CD4-positive, alpha-beta T cell (primary cell): ENCODE results near the gene KATNAL1. TPM values are rescaled to one million over a fixed set of nuclear protein-coding genes. Genes with fewer than 3 reads are reported as not detected.
"Not testable (repeated sequence)": the region's sequence is repeated elsewhere in the genome, so short reads cannot be mapped to it uniquely, and the experiment has no call there.

Source experiments
- ATAC-seq: fragments of 200-7000 bp; cut with Tn5 transposase; one replicate; pipeline ENCODE4 v1.10.0; 2022; ENCODE audit warnings: mild to moderate bottlenecking; ENCODE audit not compliant: poor library complexity
- CTCF ChIA-PET: fragments of 350-600 bp; sonication (Branson Sonifier 250); formaldehyde crosslinking; loops from one replicate; lab custom pipeline; 2021; ENCODE audit warnings: antibody characterized with exemption, inconsistent platforms; lab: Charles Lee
- POLR2A ChIA-PET: fragments of 350-600 bp; sonication (Branson Sonifier 250); formaldehyde crosslinking; loops from one replicate; lab custom pipeline; 2021; ENCODE audit warnings: antibody characterized with exemption, inconsistent platforms; lab: Charles Lee
- DNase-seq, 14 experiments: peaks; one replicate each; pipeline ENCODE4 v3.0.0-alpha.2; 2013 to 2020; ENCODE audit warnings: mixed read lengths in 2 of 14
- H3K27ac ChIP-seq, 2 donors: one replicate each; pipeline versions ENCODE4 v1.5.1 to v1.7.0; 2013; ENCODE audit warnings: low read length in 2 of 2, low read depth in 1 of 2, mild to moderate bottlenecking in 1 of 2
- H3K27me3 ChIP-seq, 2 experiments: 1 replicate in 1 of 2; 2 replicates in 1 of 2; pipeline versions ENCODE4 v1.6.1 to v1.7.0; 2013; ENCODE audit warnings: low read length in 2 of 2, control low read depth in 1 of 2, mild to moderate bottlenecking in 1 of 2, moderate library complexity in 1 of 2; ENCODE audit not compliant: insufficient read depth in 2 of 2, control insufficient read depth in 1 of 2
- H3K36me3 ChIP-seq: one replicate; pipeline ENCODE4 v1.6.1; 2013; ENCODE audit warnings: low read length, control low read depth; ENCODE audit not compliant: insufficient read depth
- H3K4me1 ChIP-seq: one replicate; pipeline ENCODE4 v1.6.1; 2013; ENCODE audit warnings: low read length, control low read depth; ENCODE audit not compliant: insufficient read depth
- H3K4me3 ChIP-seq: one replicate; pipeline ENCODE4 v1.5.1; 2013; ENCODE audit warnings: mild to moderate bottlenecking, low read length, moderate library complexity
- H3K9me3 ChIP-seq, 2 experiments: 1 replicate in 1 of 2; 2 replicates in 1 of 2; pipeline versions ENCODE4 v1.6.1 to v1.7.0; 2013; ENCODE audit warnings: low read length in 2 of 2, mild to moderate bottlenecking in 2 of 2, control low read depth in 1 of 2, moderate library complexity in 1 of 2; ENCODE audit not compliant: control insufficient read depth in 1 of 2, insufficient read depth in 1 of 2
- H3K27ac Mint-ChIP-seq: one replicate; pipeline ENCODE4 v1.8.0; 2020; ENCODE audit warnings: mixed read lengths
- H3K27me3 Mint-ChIP-seq: one replicate; pipeline ENCODE4 v1.8.0; 2021; ENCODE audit warnings: mixed read lengths
- H3K36me3 Mint-ChIP-seq: one replicate; pipeline ENCODE4 v1.8.0; 2021; ENCODE audit warnings: low read depth, mixed read lengths
- H3K4me1 Mint-ChIP-seq: one replicate; pipeline ENCODE4 v1.8.0; 2021; ENCODE audit warnings: low read depth, mixed read lengths
- H3K4me3 Mint-ChIP-seq: one replicate; pipeline ENCODE4 v1.8.0; 2020; ENCODE audit warnings: mild to moderate bottlenecking, mixed read lengths
- H3K9me3 Mint-ChIP-seq: one replicate; pipeline ENCODE4 v1.8.0; 2020; ENCODE audit warnings: mixed read lengths
- intact Hi-C, 2 experiments: fragments of 100-400 bp; cut with DNase I in 1 of 2; cut with micrococcal nuclease in 1 of 2; formaldehyde crosslinking; loops; one replicate each; pipeline versions ENCODE4 v1.15.1 to v1.9.0; 2023 to 2025; cut with DNase I, micrococcal nuclease
- total RNA-seq, 174 experiments: library from RNA in 2 of 174; stranded (reverse) in 2 of 174; gene quantifications; one replicate each; pipeline ENCODE4 v1.2.3 and lab custom pipeline; 2021 to 2026
- TF ChIP-seq, protein P1 (sequence below): fragments of 200-600 bp; IDR thresholded peaks from one replicate; pipeline ENCODE4 v1.8.0; 2022; ENCODE audit warnings: antibody characterized with exemption, mild to moderate bottlenecking

KATNAL1 gene
- total RNA-seq, 2 experiments from 2014 or later = 3.3 to 3.4 TPM

GRCh38 chr13:30292325-30292724, 15.0 kb downstream of the KATNAL1 start:
- ChIA-PET CTCF (no interaction called here), POLR2A (interaction anchor here (0.5 kb wide), 1 partner anchor 226 kb away, joined by 3 read pairs; no protein-coding TSS in a partner anchor)
- no peak overlapping the region for H3K4me3 ChIP-seq
- H3K4me1 Mint-ChIP-seq = peaks cover 6% of the 10 kb centered on the region
- no peak overlapping the region for H3K27ac Mint-ChIP-seq
- H3K9me3 ChIP-seq = no peaks in the 10 kb centered on the region
- H3K36me3 ChIP-seq = no peaks in the 10 kb centered on the region
- no peaks in the 10 kb centered on the region for H3K36me3 Mint-ChIP-seq
- DNase-seq = no peak
- H3K27ac ChIP-seq = no peak overlapping the region
- H3K9me3 Mint-ChIP-seq = no peaks in the 10 kb centered on the region
- ATAC-seq = no peak
- H3K27me3 ChIP-seq = no peaks in the 10 kb centered on the region
- no peaks in the 10 kb centered on the region for H3K4me1 ChIP-seq
- H3K4me3 Mint-ChIP-seq = no peak overlapping the region
- TF ChIP-seq, protein P1, sequence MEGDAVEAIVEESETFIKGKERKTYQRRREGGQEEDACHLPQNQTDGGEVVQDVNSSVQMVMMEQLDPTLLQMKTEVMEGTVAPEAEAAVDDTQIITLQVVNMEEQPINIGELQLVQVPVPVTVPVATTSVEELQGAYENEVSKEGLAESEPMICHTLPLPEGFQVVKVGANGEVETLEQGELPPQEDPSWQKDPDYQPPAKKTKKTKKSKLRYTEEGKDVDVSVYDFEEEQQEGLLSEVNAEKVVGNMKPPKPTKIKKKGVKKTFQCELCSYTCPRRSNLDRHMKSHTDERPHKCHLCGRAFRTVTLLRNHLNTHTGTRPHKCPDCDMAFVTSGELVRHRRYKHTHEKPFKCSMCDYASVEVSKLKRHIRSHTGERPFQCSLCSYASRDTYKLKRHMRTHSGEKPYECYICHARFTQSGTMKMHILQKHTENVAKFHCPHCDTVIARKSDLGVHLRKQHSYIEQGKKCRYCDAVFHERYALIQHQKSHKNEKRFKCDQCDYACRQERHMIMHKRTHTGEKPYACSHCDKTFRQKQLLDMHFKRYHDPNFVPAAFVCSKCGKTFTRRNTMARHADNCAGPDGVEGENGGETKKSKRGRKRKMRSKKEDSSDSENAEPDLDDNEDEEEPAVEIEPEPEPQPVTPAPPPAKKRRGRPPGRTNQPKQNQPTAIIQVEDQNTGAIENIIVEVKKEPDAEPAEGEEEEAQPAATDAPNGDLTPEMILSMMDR = no peak
- intact Hi-C loops = no loop called here
- no peaks in the 10 kb centered on the region for H3K27me3 Mint-ChIP-seq

GRCh38 chr13:30290812-30291436, 16.4 kb downstream of the KATNAL1 start:
- no peaks in the 10 kb centered on the region for H3K36me3 ChIP-seq
- H3K9me3 ChIP-seq = no peaks in the 10 kb centered on the region
- DNase-seq (no peak), ATAC-seq (no peak)
- H3K4me1 Mint-ChIP-seq = peaks cover 6% of the 10 kb centered on the region
- H3K4me3 Mint-ChIP-seq = no peak overlapping the region
- no peaks in the 10 kb centered on the region for H3K27me3 ChIP-seq
- no peaks in the 10 kb centered on the region for H3K36me3 Mint-ChIP-seq
- ChIA-PET CTCF (no interaction called here), POLR2A (no interaction called here)
- no peaks in the 10 kb centered on the region for H3K4me1 ChIP-seq
- no peaks in the 10 kb centered on the region for H3K9me3 Mint-ChIP-seq
- no peak overlapping the region for H3K27ac Mint-ChIP-seq
- H3K4me3 ChIP-seq = no peak overlapping the region
- intact Hi-C loops = no loop called here
- TF ChIP-seq, protein P1 = no peak
- no peaks in the 10 kb centered on the region for H3K27me3 Mint-ChIP-seq
- no peak overlapping the region for H3K27ac ChIP-seq

DNA sequence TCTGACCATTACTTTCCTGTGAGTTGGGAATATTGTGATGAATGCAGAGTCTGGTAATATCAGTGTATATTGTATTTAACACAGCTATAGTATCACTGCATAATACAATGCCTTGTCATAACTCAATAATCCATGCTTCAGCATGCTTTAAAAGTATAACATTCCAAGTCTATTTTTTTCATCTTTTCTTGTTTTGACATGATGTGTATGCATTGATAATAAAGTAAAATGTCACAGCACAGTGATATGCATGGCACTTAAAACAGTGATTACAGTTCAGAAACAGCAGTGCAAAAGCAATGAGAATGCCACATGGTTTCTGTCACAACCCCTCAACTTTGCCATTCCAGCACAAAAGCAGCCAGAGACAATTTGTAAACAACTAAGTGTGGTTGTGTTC, 17.8 kb downstream of the KATNAL1 start:
- H3K4me1 Mint-ChIP-seq = peaks cover 6% of the 10 kb centered on the region
- Histone ChIP-seq H3K4me1 (no peaks in the 10 kb centered on the region), H3K4me3 (no peak overlapping the region), H3K9me3 (no peaks in the 10 kb centered on the region), H3K36me3 (no peaks in the 10 kb centered on the region), H3K27me3 (no peaks in the 10 kb centered on the region), H3K27ac (no peak overlapping the region)
- TF ChIP-seq, protein P1 = no peak
- no peaks in the 10 kb centered on the region for H3K27me3 Mint-ChIP-seq
- CTCF ChIA-PET = no interaction called here
- no peaks in the 10 kb centered on the region for H3K36me3 Mint-ChIP-seq
- no peak overlapping the region for H3K27ac Mint-ChIP-seq
- no peaks in the 10 kb centered on the region for H3K9me3 Mint-ChIP-seq
- intact Hi-C loops = no loop called here
- DNase-seq (no peak), ATAC-seq (no peak)
- H3K4me3 Mint-ChIP-seq = no peak overlapping the region
- POLR2A ChIA-PET = no interaction called here

- ATAC-seq, DNase-seq, CTCF ChIA-PET, H3K4me1 Mint-ChIP-seq, H3K27me3 ChIP-seq, H3K4me3 ChIP-seq, H3K27me3 Mint-ChIP-seq, H3K36me3 ChIP-seq, H3K9me3 ChIP-seq, H3K36me3 Mint-ChIP-seq, H3K4me3 Mint-ChIP-seq, POLR2A ChIA-PET, H3K27ac Mint-ChIP-seq, H3K9me3 Mint-ChIP-seq, intact Hi-C loops, H3K27ac ChIP-seq, H3K4me1 ChIP-seq: not testable (repeated sequence)
These were observed 21.3 kb downstream of the KATNAL1 start for GRCh38 chr13:30286059-30286458.
